ENCODE measurements around the gene IL33. TPM values are rescaled to one million over a fixed set of nuclear protein-coding genes. Genes with fewer than 3 reads are reported as not detected.

IL33 gene
- total and polyA plus RNA-seq, 2 experiments from 2014 or later, result not detected

- Histone ChIP-seq H3F3A (replicated peaks; ENCODE audit: low read depth) (no peaks in the 10 kb centered on the region), H3K4me2 (peak overlapping the region; percentile 62), H3K4me3 (peak overlapping the region; percentile 16; the same call in 1 of the 2 replicates), H3K9me2 (ENCODE audit: insufficient read depth) (no peaks in the 10 kb centered on the region), H3K79me2 (replicated peaks; ENCODE audit: insufficient read depth) (no peaks in the 10 kb centered on the region), H3K27me3 (ENCODE audit: insufficient read depth) (no peaks in the 10 kb centered on the region), H3K27ac (ENCODE audit: low read depth) (peak overlapping the region; percentile 46), H2AFZ (peak overlapping the region; percentile 24; the same call in 1 of the 2 replicates), H3K4me1 (ENCODE audit: insufficient read depth) (peaks cover 14% of the 10 kb centered on the region), H3K36me3 (ENCODE audit: insufficient read depth) (no peaks in the 10 kb centered on the region), H4K20me1 (replicated peaks; ENCODE audit: insufficient read depth) (no peaks in the 10 kb centered on the region)
- Mint-ChIP-seq H3K27ac (no peak overlapping the region), H3K4me1 (peaks cover 13% of the 10 kb centered on the region), H3K36me3 (ENCODE audit: low read depth) (no peaks in the 10 kb centered on the region), H3K9me3 (no peaks in the 10 kb centered on the region), H3K27me3 (ENCODE audit: insufficient read depth, low read depth, poor library complexity) (no peaks in the 10 kb centered on the region), H3K4me3 (no peak overlapping the region)
- no peak for TF ChIP-seq EZH2phosphoT487 (IDR thresholded peaks at IDR 0.05; ENCODE audit: unreplicated experiment)
- no peak for TF ChIP-seq ZNF114 (CRISPR knock-in tag; IDR thresholded peaks at IDR 0.05)
- no peak for TF ChIP-seq JUNB (IDR thresholded peaks at IDR 0.05; ENCODE audit: unreplicated experiment)
- TF ChIP-seq EZH2 (IDR thresholded peaks at IDR 0.05; ENCODE audit: low read depth, unreplicated experiment), result no peak
- no peak for TF ChIP-seq POLR2AphosphoS5 (IDR thresholded peaks at IDR 0.05; ENCODE audit: low read depth)
- no peak for TF ChIP-seq ZNF462 (CRISPR knock-in tag; IDR thresholded peaks at IDR 0.05)
- TF ChIP-seq CREB1 (CRISPR knock-in tag; IDR thresholded peaks at IDR 0.05; ENCODE audit: low read depth), result no peak
- TF ChIP-seq NANOG (IDR thresholded peaks at IDR 0.05; ENCODE audit: borderline replicate concordance), result no peak
- TF ChIP-seq ZNF331 (CRISPR knock-in tag; IDR thresholded peaks at IDR 0.05; ENCODE audit: low read depth), result no peak
- TF ChIP-seq STAT1 (IDR thresholded peaks at IDR 0.05; ENCODE audit: unreplicated experiment), result no peak
- TF ChIP-seq REST (IDR thresholded peaks at IDR 0.05; ENCODE audit: unreplicated experiment), result no peak
- TF ChIP-seq CTCF (conservative IDR thresholded peaks at IDR 0.05; ENCODE audit: low read depth in 2 of 2), result no peak
- no peak for TF ChIP-seq ETS1 (IDR thresholded peaks at IDR 0.05)
- DNase-seq (ENCODE audit: low spot score), result peak; percentile 42
- peak; percentile 60 for ATAC-seq
Measured at GRCh38 chr9:6226696-6227095, 11.1 kb downstream of the IL33 start.

Data from GM23338 (cell line).